G401 (cell line): ENCODE data around the gene ANKRD11. TPM values are rescaled to one million over a fixed set of nuclear protein-coding genes. Genes with fewer than 3 reads are reported as not detected.

Experiments used
- DNase-seq: peaks from one replicate; pipeline ENCODE4 v3.0.0-alpha.2; 2015; ENCODE audit warnings: low spot score
- in situ Hi-C: cut with HindIII; loops from 2 replicates; pipeline ENCODE4 v1.10.0; 2016; ENCODE audit warnings: low sequenced_read_pairs, mixed read lengths
- total RNA-seq: library from RNA; depleted of rRNA; stranded (reverse); fragments of >200 nt; shearing (Covaris generic); gene quantifications from 2 replicates; pipeline ENCODE4 v1.2.3, GENCODE V29; 2014

ANKRD11 gene
- total RNA-seq, 1 experiment from 2014 or later, result 55.3 TPM

GRCh38 chr16:89377453-89377848 lies 112.9 kb downstream of the ANKRD11 start:
- DNase-seq, result no peak
- in situ Hi-C loops, result no loop called here

- no peak for DNase-seq
- in situ Hi-C loops, result no loop called here
Measured at GRCh38 chr16:89376812-89377452, 113.4 kb downstream of the ANKRD11 start.

DNA sequence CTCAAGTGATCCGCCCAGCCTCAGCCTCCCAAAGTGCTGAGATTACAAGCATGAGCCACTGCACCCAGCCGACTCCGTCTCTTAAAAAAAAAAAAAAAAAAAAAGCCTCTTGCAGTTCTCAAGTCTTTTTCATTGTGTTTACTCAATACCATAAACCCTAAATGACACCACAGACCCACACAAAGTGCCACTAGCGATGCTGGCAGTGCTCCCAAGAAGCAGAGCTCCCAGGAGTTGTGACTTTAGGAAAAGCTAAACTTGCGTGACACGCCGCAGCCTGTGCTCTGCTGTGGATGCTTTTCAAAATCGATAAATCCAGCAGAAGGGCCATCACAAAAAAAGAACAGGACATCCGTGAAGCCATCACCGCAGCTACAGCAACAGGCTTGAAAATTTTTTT lies 114.7 kb downstream of the ANKRD11 start:
- no peak for DNase-seq

GRCh38 chr16:89375021-89375420 lies 115.3 kb downstream of the ANKRD11 start:
- peak; percentile 66 for DNase-seq
- in situ Hi-C loops, result no loop called here

More for the DNA sequence above, 114.7 kb downstream of the ANKRD11 start:
- in situ Hi-C loops, result no loop called here

DNA sequence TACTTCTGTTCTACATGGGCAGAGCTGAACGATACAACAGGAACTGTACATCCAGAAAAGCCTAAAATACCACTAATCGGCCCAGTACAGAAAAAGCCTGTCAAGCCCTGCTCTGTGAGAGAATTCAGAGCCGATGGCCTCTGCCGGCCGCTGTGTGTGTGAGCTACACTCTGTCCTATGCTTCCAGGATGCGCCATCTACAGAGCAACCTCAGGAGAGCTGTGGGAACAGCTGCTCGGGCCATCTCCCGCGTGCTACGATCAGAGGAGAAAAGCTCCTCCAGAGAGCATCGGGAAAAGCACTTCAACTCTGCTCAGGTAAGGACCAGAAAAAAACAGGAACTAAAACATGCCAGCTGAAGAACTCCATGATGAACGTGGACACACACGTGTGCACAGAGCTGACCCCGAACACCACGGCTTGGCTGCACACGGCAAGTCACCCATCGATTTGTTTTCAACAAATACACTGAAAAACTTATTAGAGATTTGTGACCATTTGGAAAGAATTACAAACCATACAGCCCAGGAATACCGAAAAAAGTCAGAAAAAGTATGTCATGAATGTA lies 115.9 kb downstream of the ANKRD11 start:
- DNase-seq, result peak; percentile 82
- in situ Hi-C loops, result no loop called here

- no peak for DNase-seq
- in situ Hi-C loops, result no loop called here
Measured at GRCh38 chr16:89373355-89374110, 116.8 kb downstream of the ANKRD11 start.

- no peak for DNase-seq
- in situ Hi-C loops, result no loop called here
Measured at GRCh38 chr16:89371968-89372634, 118.3 kb downstream of the ANKRD11 start.

GRCh38 chr16:89371386-89371785 lies 119.0 kb downstream of the ANKRD11 start:
- no peak for DNase-seq
- in situ Hi-C loops, result no loop called here

GRCh38 chr16:89370601-89371000 lies 119.8 kb downstream of the ANKRD11 start:
- no peak for DNase-seq
- in situ Hi-C loops, result no loop called here

GRCh38 chr16:89370081-89370511 lies 120.3 kb downstream of the ANKRD11 start:
- in situ Hi-C loops, result no loop called here
- DNase-seq, result no peak

DNA sequence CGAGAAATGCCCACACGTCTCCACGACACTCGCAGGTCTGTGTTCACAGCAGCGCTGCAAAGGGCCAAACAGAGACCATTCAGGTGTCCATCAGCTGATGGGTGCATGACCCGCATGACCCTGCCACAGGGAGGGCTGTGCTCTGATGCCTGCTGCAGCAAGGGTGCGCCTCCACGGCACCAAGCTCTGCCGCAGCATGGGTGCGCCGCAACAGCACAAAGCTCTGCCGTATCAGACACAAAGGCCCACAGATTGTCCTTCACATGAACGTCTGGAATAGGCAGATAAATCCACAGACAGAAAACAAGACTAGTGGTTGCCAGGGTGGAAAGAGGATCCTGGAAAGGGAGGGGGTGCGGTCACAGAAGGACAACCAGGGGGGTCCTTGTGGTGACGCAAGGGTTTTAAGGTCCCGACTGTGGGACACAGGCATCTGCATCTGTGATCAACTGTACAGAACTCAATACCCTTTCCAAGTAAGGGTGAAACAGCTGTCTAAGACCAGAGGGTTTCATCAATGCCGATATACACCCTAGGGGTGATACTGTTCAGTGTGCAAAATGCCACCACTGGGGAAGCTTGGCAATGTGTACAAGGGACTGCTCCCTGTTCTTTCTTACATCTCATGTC lies 121.0 kb downstream of the ANKRD11 start:
- DNase-seq, result no peak
- in situ Hi-C loops, result no loop called here

DNA sequence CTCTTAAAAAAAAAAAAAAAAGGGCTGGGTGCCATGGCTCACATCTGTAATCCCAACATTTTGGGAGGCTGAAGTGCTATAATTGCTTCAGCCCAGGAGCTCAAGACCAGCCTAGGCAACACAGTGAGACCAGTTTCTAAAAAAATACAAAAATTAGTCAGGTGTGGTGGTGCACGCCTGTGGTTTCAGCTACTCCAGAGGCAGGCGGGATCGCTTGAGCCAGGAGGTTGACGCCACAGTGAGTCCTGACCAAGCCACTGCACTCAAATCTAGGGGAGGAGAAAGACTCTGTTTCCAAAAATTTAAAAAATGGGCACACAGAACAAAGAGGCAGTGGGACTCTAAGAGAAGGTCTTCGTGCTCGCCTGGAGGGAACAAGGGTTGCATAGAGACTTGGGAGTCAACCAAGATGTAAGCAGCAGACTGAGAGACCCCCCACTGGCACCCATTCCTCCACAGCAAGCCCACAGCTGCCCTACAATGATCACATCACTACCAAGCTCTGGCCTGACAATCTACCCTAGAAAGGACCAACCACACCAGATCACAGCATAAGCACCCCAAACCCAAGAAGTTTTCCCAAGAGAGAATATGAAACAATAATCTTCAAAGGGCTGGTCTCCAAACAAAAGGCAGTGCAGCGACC lies 121.6 kb downstream of the ANKRD11 start:
- DNase-seq, result no peak
- in situ Hi-C loops, result no loop called here

- in situ Hi-C loops, result no loop called here
Measured at GRCh38 chr16:89367538-89367915, 122.8 kb downstream of the ANKRD11 start.

GRCh38 chr16:89366561-89367537 lies 123.5 kb downstream of the ANKRD11 start:
- no peak for DNase-seq
- in situ Hi-C loops, result no loop called here

More at GRCh38 chr16:89367538-89367915, 122.8 kb downstream of the ANKRD11 start:
- no peak for DNase-seq

GRCh38 chr16:89365996-89366395 lies 124.4 kb downstream of the ANKRD11 start:
- DNase-seq, result no peak
- in situ Hi-C loops, result no loop called here

GRCh38 chr16:89365044-89365467 lies 125.3 kb downstream of the ANKRD11 start:
- DNase-seq, result no peak
- in situ Hi-C loops, result no loop called here

DNA sequence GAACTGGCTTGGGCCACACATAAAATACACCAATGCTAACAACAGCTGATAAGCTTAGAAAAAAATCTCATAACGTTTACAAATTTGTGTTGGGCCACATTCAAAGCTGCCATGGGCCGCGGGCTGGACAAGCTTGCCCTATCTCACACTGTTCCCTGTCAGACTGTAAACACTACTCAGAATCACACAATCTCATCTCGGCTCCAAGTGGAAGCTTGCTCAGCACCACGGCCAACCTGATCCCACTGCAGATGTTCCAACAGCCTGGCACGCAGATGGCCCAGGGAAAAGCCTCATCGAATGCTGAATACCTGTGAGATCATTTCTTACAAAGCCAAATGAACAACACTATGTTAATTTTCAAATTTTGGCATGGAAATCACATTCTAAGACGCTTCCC lies 125.8 kb downstream of the ANKRD11 start:
- in situ Hi-C loops, result no loop called here
- DNase-seq, result peak; percentile 38
